Lower leg skin (tissue), 4 donors: Measurements from ENCODE around the gene PDE6B. TPM values are rescaled to one million over a fixed set of nuclear protein-coding genes. Genes with fewer than 3 reads are reported as not detected.

Experiments used
- DNase-seq, 2 donors: peaks; one replicate each; pipeline ENCODE4 v3.0.0-alpha.2; 2019; ENCODE audit warnings: low spot score in 2 of 2
- H3K4me3 ChIP-seq: fragments of 200-600 bp; sonication (generic); 2 replicates; pipeline ENCODE4 v1.5.1; 2017; ENCODE audit warnings: mild to moderate bottlenecking, low read depth; ENCODE audit not compliant: poor library complexity, severe bottlenecking
- POLR2A ChIP-seq, 2 donors: fragments of 450-650 bp; IDR thresholded peaks; one replicate each; pipeline ENCODE4 v1.6.1; 2016 to 2017; ENCODE audit warnings: antibody characterized with exemption in 2 of 2, mild to moderate bottlenecking in 1 of 2, moderate library complexity in 1 of 2
- WGBS, 2 donors: methylation state at CpG; one replicate each; pipeline ENCODE4 v1.1.5; 2018; 5-methylcytosine and 5-hydroxymethylcytosine counted together
- intact Hi-C: fragments of 100-400 bp; cut with DNase I; formaldehyde crosslinking; loops from one replicate; pipeline ENCODE4 v1.15.0; 2023; ENCODE audit warnings: low total_unique reads
- total RNA-seq, 4 donors: library from RNA; depleted of rRNA; stranded (reverse); fragments of >200 nt; gene quantifications; one replicate each; pipeline ENCODE4 v1.1.0, GENCODE V29; 2016
- TF ChIP-seq, protein P1 (sequence below), 3 donors: fragments of 450-650 bp; IDR thresholded peaks; one replicate each; pipeline ENCODE4 v1.5.1; 2016; ENCODE audit warnings: antibody characterized with exemption in 3 of 3, mild to moderate bottlenecking in 3 of 3, moderate library complexity in 2 of 3

PDE6B gene
- total RNA-seq, 4 donors from 2014 or later = 0.59 to 1.5 TPM; not detected in 2

GRCh38 chr4:687048-687970, 61.9 kb downstream of the PDE6B start:
- intact Hi-C loops = no loop called here
- TF ChIP-seq POLR2A (IDR thresholded peaks at IDR 0.05) = no peak
- TF ChIP-seq, protein P1, sequence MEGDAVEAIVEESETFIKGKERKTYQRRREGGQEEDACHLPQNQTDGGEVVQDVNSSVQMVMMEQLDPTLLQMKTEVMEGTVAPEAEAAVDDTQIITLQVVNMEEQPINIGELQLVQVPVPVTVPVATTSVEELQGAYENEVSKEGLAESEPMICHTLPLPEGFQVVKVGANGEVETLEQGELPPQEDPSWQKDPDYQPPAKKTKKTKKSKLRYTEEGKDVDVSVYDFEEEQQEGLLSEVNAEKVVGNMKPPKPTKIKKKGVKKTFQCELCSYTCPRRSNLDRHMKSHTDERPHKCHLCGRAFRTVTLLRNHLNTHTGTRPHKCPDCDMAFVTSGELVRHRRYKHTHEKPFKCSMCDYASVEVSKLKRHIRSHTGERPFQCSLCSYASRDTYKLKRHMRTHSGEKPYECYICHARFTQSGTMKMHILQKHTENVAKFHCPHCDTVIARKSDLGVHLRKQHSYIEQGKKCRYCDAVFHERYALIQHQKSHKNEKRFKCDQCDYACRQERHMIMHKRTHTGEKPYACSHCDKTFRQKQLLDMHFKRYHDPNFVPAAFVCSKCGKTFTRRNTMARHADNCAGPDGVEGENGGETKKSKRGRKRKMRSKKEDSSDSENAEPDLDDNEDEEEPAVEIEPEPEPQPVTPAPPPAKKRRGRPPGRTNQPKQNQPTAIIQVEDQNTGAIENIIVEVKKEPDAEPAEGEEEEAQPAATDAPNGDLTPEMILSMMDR (IDR thresholded peaks at IDR 0.05) = no peak
- peak; percentile 90 to 98 for DNase-seq
- WGBS, 2 donors = 53 to 61% methylated on average over 23 to 29 of the region's 38 CpGs
- peak overlapping the region; percentile 3 for H3K4me3 ChIP-seq

DNA sequence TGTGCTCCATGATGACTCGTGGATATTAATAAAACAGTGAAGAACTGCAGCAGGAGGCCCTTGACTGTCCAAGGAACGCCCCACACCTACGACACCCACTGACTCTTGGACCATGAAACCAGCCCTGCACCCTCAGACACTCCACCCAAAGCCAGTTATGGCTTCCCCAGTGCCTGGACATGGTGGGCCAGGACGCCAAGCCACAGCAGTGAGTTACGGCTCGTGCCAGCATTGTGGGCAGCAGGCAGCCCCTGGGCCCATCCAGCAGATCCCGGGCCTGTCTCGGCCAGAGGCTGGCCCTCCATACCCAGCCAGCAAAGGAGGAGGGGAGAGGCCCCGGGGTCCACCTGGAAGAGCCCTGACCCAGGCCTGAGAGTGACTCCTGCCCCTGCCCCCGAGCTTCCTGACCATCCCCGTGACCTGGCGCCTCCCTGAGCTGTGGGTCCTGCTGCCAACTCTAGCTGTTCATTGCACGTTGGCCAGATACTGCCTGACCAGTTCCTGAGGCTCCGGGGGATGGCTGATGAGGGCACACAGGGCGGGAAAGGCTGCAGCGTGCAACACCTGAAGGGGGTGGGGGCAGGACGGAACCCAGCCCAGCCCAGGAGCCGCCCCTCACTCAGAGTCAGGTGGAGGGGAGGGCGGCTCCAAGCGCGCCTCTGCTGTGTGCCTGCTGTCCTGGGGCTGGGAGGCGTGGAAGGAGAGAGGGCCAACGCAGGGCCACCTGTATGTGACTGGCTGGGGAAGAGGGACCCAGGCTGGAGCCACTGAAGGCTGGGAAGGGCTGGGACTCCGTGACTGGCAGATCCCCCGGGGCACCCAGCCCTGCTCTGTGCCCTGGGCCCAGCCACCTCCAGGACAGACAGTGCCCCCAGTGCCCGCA, 62.8 kb downstream of the PDE6B start:
- TF ChIP-seq POLR2A (IDR thresholded peaks at IDR 0.05) = no peak
- TF ChIP-seq, protein P1 (IDR thresholded peaks at IDR 0.05) = no peak
- peak overlapping the region; percentile 13 for H3K4me3 ChIP-seq
- intact Hi-C loops = no loop called here
- 61 to 71% methylated on average over 22 to 23 of the region's 26 CpGs for WGBS, 2 donors
- DNase-seq = no peak

- TF ChIP-seq, protein P1 (IDR thresholded peaks at IDR 0.05) = no peak
- TF ChIP-seq POLR2A (IDR thresholded peaks at IDR 0.05) = no peak
- peak within 1 kb of the TSS; percentile 13 for H3K4me3 ChIP-seq
- no peak for DNase-seq
- 15 to 23% methylated on average over 21 to 29 of the region's 59 CpGs for WGBS, 2 donors
- intact Hi-C loops = no loop called here
Observed at GRCh38 chr4:688854-689681, 63.7 kb downstream of the PDE6B start, which contains the start of gene SLC49A3. TSS of gene SLC49A3 (minus strand) at chr4:689151. CDS start at chr4:689127, 24 bp downstream.

DNA sequence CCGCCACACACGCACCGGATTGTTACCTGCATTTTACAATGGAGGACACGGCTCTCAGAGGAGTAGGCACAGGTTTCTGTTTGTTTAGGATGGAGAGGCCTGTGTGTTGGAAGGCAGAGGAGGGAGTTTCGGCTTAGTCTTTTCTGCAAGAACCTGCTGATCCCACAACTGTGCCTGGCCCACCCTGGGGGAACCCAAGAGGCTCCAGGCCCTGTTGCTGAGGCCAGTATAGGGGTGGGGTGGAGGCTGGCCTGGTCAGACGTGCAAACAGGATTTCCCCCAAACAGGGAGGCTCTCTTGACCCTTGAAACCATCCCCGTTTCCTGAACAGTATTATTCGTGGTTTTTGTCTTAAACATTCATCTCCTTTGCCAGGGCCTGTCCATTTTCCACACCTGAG, 64.3 kb downstream of the PDE6B start:
- TF ChIP-seq, protein P1 (IDR thresholded peaks at IDR 0.05) = no peak
- no peak for TF ChIP-seq POLR2A (IDR thresholded peaks at IDR 0.05)
- WGBS, 2 donors = 77 to 85% methylated on average over 8 of the region's 8 CpGs
- H3K4me3 ChIP-seq = no peak overlapping the region
- intact Hi-C loops = no loop called here
- no peak for DNase-seq
